ENCODE measurements around the gene OR2T1.
"Not testable (repeated sequence)": the region's sequence is repeated elsewhere in the genome, so short reads cannot be mapped to it uniquely, and the experiment has no call there.

The OR2T1 gene, protein sequence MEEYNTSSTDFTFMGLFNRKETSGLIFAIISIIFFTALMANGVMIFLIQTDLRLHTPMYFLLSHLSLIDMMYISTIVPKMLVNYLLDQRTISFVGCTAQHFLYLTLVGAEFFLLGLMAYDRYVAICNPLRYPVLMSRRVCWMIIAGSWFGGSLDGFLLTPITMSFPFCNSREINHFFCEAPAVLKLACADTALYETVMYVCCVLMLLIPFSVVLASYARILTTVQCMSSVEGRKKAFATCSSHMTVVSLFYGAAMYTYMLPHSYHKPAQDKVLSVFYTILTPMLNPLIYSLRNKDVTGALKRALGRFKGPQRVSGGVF

GRCh38 chr1:248402748-248403147 is at the start of gene OR2T1:
TSS of gene OR2T1 (plus strand) at chr1:248403048. CDS start at chr1:248406148, 3,100 bp downstream.
- DNase-seq (ENCODE audit: low read depth, low spot score) = no peak

- DNase-seq (ENCODE audit: low read depth, low spot score) = no peak
These were observed 43.4 kb upstream of the OR2T1 start for GRCh38 chr1:248359415-248359814.

- DNase-seq (ENCODE audit: low read depth, low spot score) = no peak
These were observed 41.6 kb upstream of the OR2T1 start, which contains the start of gene OR2T4 for GRCh38 chr1:248361121-248361715. TSS of gene OR2T4 (plus strand) at chr1:248361665. CDS start at chr1:248361665, 0 bp downstream.

DNA sequence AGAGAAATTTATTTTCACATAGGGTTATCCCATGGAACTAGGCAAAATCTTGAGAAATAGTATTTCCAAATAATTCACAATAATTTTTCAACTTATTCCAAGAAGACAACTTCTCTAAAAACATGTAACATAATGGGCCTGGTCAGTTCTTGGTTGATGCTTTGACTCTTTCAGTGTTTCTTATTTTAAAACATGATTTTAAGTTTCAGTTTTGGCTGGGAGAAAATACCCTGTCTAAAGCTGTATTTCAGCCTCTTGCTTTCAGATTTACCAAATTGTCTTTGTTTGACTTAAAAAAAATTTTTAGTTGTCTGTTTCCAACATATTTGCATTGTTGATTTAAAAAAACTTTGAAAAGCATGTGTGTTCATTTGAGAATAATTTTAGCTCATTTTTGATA is 36.2 kb upstream of the OR2T1 start:
- DNase-seq (ENCODE audit: low read depth, low spot score) = no peak

DNA sequence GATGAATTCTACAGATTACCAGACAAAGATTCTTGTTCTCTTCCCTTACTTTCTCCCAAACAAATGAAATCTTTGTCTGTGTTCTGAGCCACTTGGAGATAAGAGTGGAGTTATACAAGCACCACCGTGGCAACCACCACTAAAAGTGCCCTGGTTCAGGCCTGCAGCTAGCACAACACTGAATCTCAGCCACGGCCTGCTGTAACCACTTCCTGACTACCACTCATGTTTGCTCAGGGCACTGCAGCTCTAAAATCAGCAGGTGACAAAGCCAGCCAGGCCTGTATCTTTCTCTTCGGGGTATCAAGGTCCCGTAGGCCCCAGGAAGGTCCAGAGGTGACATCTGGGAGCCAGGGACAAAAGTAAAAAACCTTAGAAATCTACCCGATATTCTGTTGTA is 30.5 kb upstream of the OR2T1 start:
- no peak for DNase-seq (ENCODE audit: low read depth, low spot score)

- no peak for DNase-seq (ENCODE audit: low read depth, low spot score)
These were observed 29.1 kb upstream of the OR2T1 start for GRCh38 chr1:248373761-248374160.

- no peak for DNase-seq (ENCODE audit: low read depth, low spot score)
These were observed 27.4 kb upstream of the OR2T1 start, which contains the start of gene OR2T6 for GRCh38 chr1:248375446-248375845. TSS of gene OR2T6 (plus strand) at chr1:248375746. CDS start at chr1:248387609, 11,863 bp downstream.

- no peak for DNase-seq (ENCODE audit: low read depth, low spot score)
These were observed 25.9 kb upstream of the OR2T1 start for GRCh38 chr1:248376916-248377315.

- no peak for DNase-seq (ENCODE audit: low read depth, low spot score)
These were observed 22.0 kb upstream of the OR2T1 start for GRCh38 chr1:248380854-248381253.

- no peak for DNase-seq (ENCODE audit: low read depth, low spot score)
These were observed 14.4 kb upstream of the OR2T1 start for GRCh38 chr1:248388426-248388825.

DNA sequence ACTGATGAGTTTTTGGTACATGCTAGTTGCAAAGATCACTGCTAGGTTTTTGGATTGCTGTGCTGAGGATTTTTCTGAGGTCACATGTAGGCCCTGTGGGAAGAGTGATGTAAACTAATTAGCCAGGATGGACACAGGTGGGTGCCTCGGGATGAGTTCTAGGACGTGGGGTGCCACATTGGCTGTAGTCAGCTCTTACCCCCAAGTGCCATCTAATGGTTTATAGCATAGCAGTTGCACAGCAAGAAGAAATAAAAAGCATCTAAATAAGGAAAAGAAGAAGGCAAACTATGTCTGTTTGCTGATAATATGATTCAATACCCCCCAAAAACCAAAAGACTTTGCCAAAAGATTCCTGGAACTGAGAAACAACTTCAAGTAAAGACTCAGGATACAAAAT is 9.8 kb upstream of the OR2T1 start:
- DNase-seq (ENCODE audit: low read depth, low spot score) = no peak

- DNase-seq (ENCODE audit: low read depth, low spot score) = peak; percentile 3
These were observed 1.2 kb downstream of the OR2T1 start for GRCh38 chr1:248404024-248404423.

- DNase-seq (ENCODE audit: low read depth, low spot score) = no peak
These were observed 4.2 kb downstream of the OR2T1 start for GRCh38 chr1:248406721-248407692.

DNA sequence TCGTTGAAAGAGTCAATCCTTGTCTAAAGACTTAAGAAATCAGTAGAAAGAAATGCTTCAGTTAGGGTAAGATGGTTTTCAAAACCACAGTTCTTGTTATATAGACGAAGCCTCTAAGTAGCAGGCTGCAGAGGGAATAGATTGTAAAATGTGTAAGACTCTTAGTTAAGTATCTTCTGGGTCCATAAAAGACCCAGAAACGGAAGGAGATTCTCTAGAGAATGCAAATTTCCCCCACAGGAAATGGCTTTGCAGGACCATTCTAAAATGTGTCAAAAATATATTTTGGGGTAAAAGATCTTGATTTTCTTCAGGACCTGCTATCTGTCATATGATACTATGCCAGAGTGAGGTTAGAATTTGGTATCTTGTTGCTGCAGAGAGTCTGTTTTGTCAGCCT is 13.4 kb downstream of the OR2T1 start:
- DNase-seq (ENCODE audit: low read depth, low spot score) = no peak

DNA sequence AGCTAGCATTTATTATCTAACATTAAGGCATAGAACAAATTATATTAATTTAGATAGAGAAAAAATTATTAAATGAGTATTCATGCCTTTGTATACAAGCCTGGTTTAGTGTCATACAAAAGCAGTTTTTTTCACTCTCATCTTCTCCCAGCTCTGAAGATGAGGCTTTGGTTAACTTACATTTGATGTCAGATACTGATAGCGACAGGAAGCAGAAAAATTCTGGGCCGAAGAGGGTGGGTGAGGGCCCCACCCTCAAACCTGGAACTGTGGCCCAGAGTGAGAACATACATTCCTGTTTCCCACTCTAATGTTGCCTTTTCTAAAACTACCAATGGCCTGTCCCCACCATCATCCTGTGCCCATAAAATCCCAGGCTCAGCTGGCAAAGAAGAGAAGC is 15.0 kb downstream of the OR2T1 start:
- DNase-seq (ENCODE audit: low read depth, low spot score) = no peak

DNA sequence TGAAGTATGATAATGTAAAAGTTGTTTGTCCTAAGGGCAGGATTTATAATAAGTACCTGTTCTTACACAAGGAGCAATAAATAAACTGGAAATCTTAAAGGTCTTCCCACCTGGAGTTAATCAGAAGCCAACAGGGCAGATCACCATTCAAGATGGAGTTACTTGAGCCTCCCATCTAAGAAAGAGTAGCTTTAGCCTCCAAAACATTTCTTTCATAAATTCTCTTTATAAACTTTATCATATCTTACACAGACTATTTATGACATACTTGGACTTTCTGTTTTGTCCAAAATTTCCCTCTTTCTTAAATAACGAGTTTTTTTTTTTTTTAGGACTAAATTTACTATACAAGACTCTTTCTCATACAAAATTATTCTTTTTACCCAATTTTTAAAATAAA is 18.5 kb downstream of the OR2T1 start:
- DNase-seq (ENCODE audit: low read depth, low spot score) = peak; percentile 4

DNA sequence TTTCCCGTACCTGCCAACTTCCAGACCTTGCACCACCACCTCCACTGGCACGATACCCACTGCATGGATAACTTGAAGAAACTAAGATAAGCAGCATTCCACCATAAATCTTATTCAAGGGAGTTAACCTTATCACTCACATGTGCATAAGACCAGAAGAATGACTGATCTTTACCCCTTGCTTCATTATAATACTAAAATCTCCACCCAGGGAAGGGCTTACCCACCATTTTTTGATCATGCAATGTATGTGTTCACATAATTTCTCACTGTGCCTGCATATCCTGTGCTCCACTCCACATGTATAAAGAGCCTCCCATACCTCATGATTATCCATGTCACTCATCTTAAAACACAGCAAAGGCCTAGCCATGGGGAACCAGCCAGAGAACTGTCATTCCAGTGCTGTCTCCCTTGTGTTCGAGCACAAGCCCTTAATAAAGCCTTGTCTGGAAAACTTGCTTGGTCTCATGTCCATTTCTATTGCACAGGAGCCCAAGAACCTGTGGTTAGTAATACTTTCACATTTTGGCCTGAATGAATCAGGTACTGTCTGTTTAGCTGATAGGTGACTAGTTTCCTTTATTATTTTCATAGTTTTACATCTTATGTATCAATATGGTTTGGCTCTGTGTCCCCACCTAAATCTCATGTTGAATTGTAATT is 24.8 kb downstream of the OR2T1 start:
- not testable (repeated sequence) for DNase-seq (ENCODE audit: low read depth, low spot score)

- DNase-seq (ENCODE audit: low read depth, low spot score) = not testable (repeated sequence)
These were observed 25.3 kb downstream of the OR2T1 start for GRCh38 chr1:248428192-248428533.

DNA sequence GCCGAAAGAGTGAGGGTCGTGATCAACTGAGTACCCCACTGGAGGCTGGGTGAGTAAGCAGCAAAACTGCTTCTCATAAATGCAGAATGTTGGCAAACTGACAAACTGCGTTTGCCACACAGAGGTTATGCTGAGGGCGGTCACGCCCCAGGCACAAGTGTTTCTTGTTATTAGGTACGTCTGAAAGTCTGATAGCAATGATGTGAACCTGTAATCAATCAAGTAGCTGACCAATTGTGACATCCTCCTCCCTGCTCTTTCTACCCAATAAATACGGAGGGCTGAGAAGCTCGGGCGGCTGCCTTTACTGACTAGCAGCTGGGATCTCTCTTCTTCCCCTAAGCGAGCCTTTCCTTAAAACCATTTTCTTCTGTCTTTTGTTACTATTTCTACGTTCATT is 28.8 kb downstream of the OR2T1 start:
- DNase-seq (ENCODE audit: low read depth, low spot score) = not testable (repeated sequence)

DNA sequence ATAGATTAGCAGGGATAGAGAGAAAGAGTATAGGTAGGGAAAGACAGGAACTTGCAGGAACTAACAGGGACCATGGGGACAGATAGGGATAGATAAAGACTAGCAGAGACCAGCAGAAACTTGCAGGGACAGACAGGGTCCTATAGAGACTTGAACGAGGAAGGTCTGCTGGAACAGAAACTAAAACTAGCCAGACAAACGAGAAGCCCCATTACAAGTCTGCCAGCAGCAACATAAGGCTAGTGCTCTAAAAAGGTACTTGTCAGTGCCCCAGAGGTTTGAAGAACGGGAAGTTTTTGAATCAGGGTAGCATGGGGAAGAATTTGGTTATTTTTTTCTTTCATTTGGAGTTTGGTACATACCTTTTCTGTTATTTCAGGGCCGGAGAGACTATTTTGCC is 29.4 kb downstream of the OR2T1 start:
- DNase-seq (ENCODE audit: low read depth, low spot score) = not testable (repeated sequence)

GRCh38 chr1:248433811-248434415 is 31.1 kb downstream of the OR2T1 start:
- DNase-seq (ENCODE audit: low read depth, low spot score) = not testable (repeated sequence)
